HCT116 (cell line): ENCODE measurements around the gene TFDP1. TPM values are rescaled to one million over a fixed set of nuclear protein-coding genes. Genes with fewer than 3 reads are reported as not detected.

ENCODE experiments used
- ATAC-seq: fragments of 200-7000 bp; cut with Tn5 transposase; 2 replicates; pipeline ENCODE4 v1.9.1; 2020; ENCODE audit warnings: mild to moderate bottlenecking, moderate library complexity
- BruUV-seq: library from RNA; stranded (reverse); fragments of 400-500 nt; replicated peaks from 2 replicates; lab custom pipeline; 2021; lab: Mats Ljungman, UMichigan
- CTCF ChIA-PET: fragments of 300-600 bp; sonication (Branson Sonifier 250); formaldehyde crosslinking; loops from one replicate; lab custom pipeline; 2021; ENCODE audit warnings: antibody characterized with exemption; lab: Charles Lee
- POLR2A ChIA-PET: fragments of 300-600, 350-600 bp; sonication (Branson Sonifier 250); formaldehyde crosslinking; loops from one replicate; lab custom pipeline; 2021; ENCODE audit warnings: antibody characterized with exemption; lab: Charles Lee
- RAD21 ChIA-PET, 2 experiments: fragments of 300-600 bp; sonication (Branson Sonifier 250); formaldehyde crosslinking; loops; one replicate each; lab custom pipeline; 2023; ENCODE audit warnings: low total read pairs in 2 of 2; ENCODE audit not compliant: uncharacterized antibody in 2 of 2, unreplicated experiment in 2 of 2, low non-redundant PET in 1 of 2; lab: Charles Lee
- DNase-seq: peaks from one replicate; pipeline ENCODE4 v3.0.0-alpha.2; 2010; ENCODE audit warnings: low read depth, low spot score
- H2AFZ ChIP-seq: fragments of 200-600 bp; shearing (Covaris generic), sonication (generic); 2 replicates; pipeline ENCODE4 v1.6.1; 2017; ENCODE audit warnings: low read depth, mixed run types, mixed read lengths, antibody characterized with exemption, low read length; ENCODE audit not compliant: poor library complexity, severe bottlenecking
- H3K27ac ChIP-seq: 2 replicates; pipeline ENCODE4 v1.5.1; 2012; ENCODE audit warnings: low read depth, low read length
- H3K27me3 ChIP-seq: fragments of 200-600 bp; sonication (generic); 2 replicates; pipeline ENCODE4 v1.6.1; 2016; ENCODE audit warnings: mixed run types, low read length, mixed read lengths; ENCODE audit not compliant: insufficient read depth
- H3K36me3 ChIP-seq, 2 experiments: fragments of 200-500 bp in 1 of 2; fragments of 200-600 bp in 1 of 2; sonication (Bioruptor generic) in 1 of 2; sonication (generic) in 1 of 2; 2 replicates each; pipeline versions ENCODE4 v1.5.1 to v1.6.1; 2014 to 2016; ENCODE audit warnings: low read length in 2 of 2, inconsistent platforms in 1 of 2, mixed read lengths in 1 of 2, mixed run types in 1 of 2; ENCODE audit not compliant: insufficient read depth in 2 of 2, control insufficient read depth in 1 of 2
- H3K4me1 ChIP-seq, 2 experiments: fragments of 200-600 bp in 1 of 2; sonication (generic) in 1 of 2; 2 replicates each; pipeline versions ENCODE4 v1.5.1 to v1.6.1; 2012 to 2017; ENCODE audit warnings: low read length in 2 of 2, inconsistent platforms in 1 of 2, mild to moderate bottlenecking in 1 of 2, mixed read lengths in 1 of 2, mixed run types in 1 of 2, moderate library complexity in 1 of 2; ENCODE audit not compliant: insufficient read depth in 2 of 2, control insufficient read depth in 1 of 2
- H3K4me2 ChIP-seq: fragments of 200-600 bp; sonication (generic); 2 replicates; pipeline ENCODE4 v1.6.1; 2017; ENCODE audit warnings: mixed run types, low read length, mixed read lengths
- H3K4me3 ChIP-seq, 2 experiments: fragments of 200-600 bp in 1 of 2; sonication (generic) in 1 of 2; replicated peaks in 1 of 2; 2 replicates each; pipeline ENCODE4 v1.5.1; 2011 to 2016; ENCODE audit warnings: low read length in 2 of 2, control low read depth in 1 of 2, low read depth in 1 of 2, mild to moderate bottlenecking in 1 of 2, mixed read lengths in 1 of 2, mixed run types in 1 of 2
- H3K79me2 ChIP-seq: fragments of 200-600 bp; sonication (generic); 2 replicates; pipeline ENCODE4 v1.6.1; 2017; ENCODE audit warnings: mild to moderate bottlenecking, mixed run types, low read length, moderate library complexity, mixed read lengths; ENCODE audit not compliant: insufficient read depth
- H3K9ac ChIP-seq: fragments of 200-600 bp; sonication (generic); 2 replicates; pipeline ENCODE4 v1.6.1; 2016; ENCODE audit warnings: low read length, mixed read lengths
- H3K9me2 ChIP-seq: fragments of 200-600 bp; sonication (generic), shearing (Covaris generic); 2 replicates; pipeline ENCODE4 v1.6.1; 2017; ENCODE audit warnings: mixed run types, mild to moderate bottlenecking, moderate library complexity; ENCODE audit not compliant: insufficient read depth
- H3K9me3 ChIP-seq, 2 experiments: fragments of 200-500 bp in 1 of 2; fragments of 200-600 bp in 1 of 2; sonication (Bioruptor generic) in 1 of 2; sonication (generic) in 1 of 2; 2 replicates each; pipeline ENCODE4 v1.6.1; 2014 to 2017; ENCODE audit warnings: low read length in 2 of 2, mixed read lengths in 2 of 2, inconsistent platforms in 1 of 2, low read depth in 1 of 2, mild to moderate bottlenecking in 1 of 2, mixed run types in 1 of 2, moderate library complexity in 1 of 2; ENCODE audit not compliant: control insufficient read depth in 1 of 2, insufficient read depth in 1 of 2
- H4K20me1 ChIP-seq: fragments of 200-600 bp; sonication (generic), shearing (Covaris generic); 2 replicates; pipeline ENCODE4 v1.6.1; 2017; ENCODE audit warnings: mixed run types, mild to moderate bottlenecking, moderate library complexity; ENCODE audit not compliant: insufficient read depth
- CEBPB ChIP-seq: IDR thresholded peaks from 2 replicates; pipeline ENCODE4 v1.6.1; 2012; ENCODE audit warnings: low read depth
- EGR1 ChIP-seq: IDR thresholded peaks from 2 replicates; pipeline ENCODE4 v1.6.1; 2012; ENCODE audit warnings: low read depth
- EZH2 ChIP-seq: fragments of 200-600 bp; sonication (generic); IDR thresholded peaks from 2 replicates; pipeline ENCODE4 v1.6.1; 2017; ENCODE audit warnings: antibody characterized with exemption, mixed run types
- FOSL1 ChIP-seq: IDR thresholded peaks from 2 replicates; pipeline ENCODE4 v1.6.1; 2012; ENCODE audit warnings: low read depth
- POLR2A ChIP-seq: IDR thresholded peaks from 2 replicates; pipeline ENCODE4 v1.7.0; 2011; ENCODE audit warnings: borderline replicate concordance; ENCODE audit not compliant: insufficient read depth, insufficient read length; ENCODE audit errors: extremely low read depth
- REST ChIP-seq: IDR thresholded peaks from 2 replicates; pipeline ENCODE4 v1.6.1; 2012; ENCODE audit warnings: low read depth
- SIN3A ChIP-seq: IDR thresholded peaks from 2 replicates; pipeline ENCODE4 v1.6.1; 2012; ENCODE audit warnings: low read depth
- SP1 ChIP-seq: IDR thresholded peaks from 2 replicates; pipeline ENCODE4 v1.6.1; 2012; ENCODE audit warnings: low read depth
- TCF7L2 ChIP-seq: IDR thresholded peaks from 2 replicates; pipeline ENCODE4 v1.7.0; 2011; ENCODE audit warnings: borderline replicate concordance, inconsistent platforms; ENCODE audit not compliant: insufficient read depth, insufficient read length; ENCODE audit errors: extremely low read depth
- YY1 ChIP-seq: IDR thresholded peaks from 2 replicates; pipeline ENCODE4 v1.6.1; 2011; ENCODE audit warnings: low read length, low read depth, moderate library complexity, mild to moderate bottlenecking; ENCODE audit not compliant: insufficient replicate concordance; ENCODE audit errors: extremely low read depth
- ZFX ChIP-seq: fragments of 450-650 bp; IDR thresholded peaks from 2 replicates; pipeline ENCODE4 v1.6.1; 2017
- ZNF274 ChIP-seq: fragments of 200-500 bp; sonication (Bioruptor generic); IDR thresholded peaks from 2 replicates; pipeline ENCODE4 v1.6.1; 2014; ENCODE audit warnings: mild to moderate bottlenecking, low read depth, low read length, inconsistent platforms
- intact Hi-C: fragments of 100-400 bp; cut with micrococcal nuclease; formaldehyde crosslinking; loops from 2 replicates; pipeline ENCODE4 v1.10.0; 2022
- total RNA-seq: library from RNA; stranded (reverse); gene quantifications from one replicate; pipeline ENCODE4 v1.2.1, GENCODE V29; 2021; ENCODE audit not compliant: unreplicated experiment
- TF ChIP-seq, protein P1 (sequence below), 3 experiments: fragments of 200-600 bp in 1 of 3; sonication (generic) in 1 of 3; IDR thresholded peaks in 2 of 3; conservative IDR thresholded peaks in 1 of 3; 2 replicates each; pipeline ENCODE4 v1.5.1; 2012 to 2017; ENCODE audit warnings: low read depth in 2 of 3, low read length in 2 of 3, antibody characterized with exemption in 1 of 3, borderline replicate concordance in 1 of 3, control low read depth in 1 of 3, mild to moderate bottlenecking in 1 of 3, mixed read lengths in 1 of 3, mixed run types in 1 of 3, moderate library complexity in 1 of 3; ENCODE audit not compliant: insufficient read depth in 1 of 3

Gene TFDP1
- total RNA-seq, 1 experiment from 2014 or later, result 169 TPM

GRCh38 chr13:113648216-113648610 is 63.7 kb downstream of the TFDP1 start:
- intact Hi-C loops, result no loop called here
- H2AFZ ChIP-seq, result no peak overlapping the region
- H4K20me1 ChIP-seq, result no peaks in the 10 kb centered on the region
- H3K79me2 ChIP-seq, result no peaks in the 10 kb centered on the region
- H3K27ac ChIP-seq, result no peak overlapping the region; the same call in 1 of the 2 replicates
- RAD21 ChIA-PET, result no interaction called here
- H3K4me3 ChIP-seq, result no peak overlapping the region
- no peaks in the 10 kb centered on the region for H3K36me3 ChIP-seq
- TF ChIP-seq, protein P1, sequence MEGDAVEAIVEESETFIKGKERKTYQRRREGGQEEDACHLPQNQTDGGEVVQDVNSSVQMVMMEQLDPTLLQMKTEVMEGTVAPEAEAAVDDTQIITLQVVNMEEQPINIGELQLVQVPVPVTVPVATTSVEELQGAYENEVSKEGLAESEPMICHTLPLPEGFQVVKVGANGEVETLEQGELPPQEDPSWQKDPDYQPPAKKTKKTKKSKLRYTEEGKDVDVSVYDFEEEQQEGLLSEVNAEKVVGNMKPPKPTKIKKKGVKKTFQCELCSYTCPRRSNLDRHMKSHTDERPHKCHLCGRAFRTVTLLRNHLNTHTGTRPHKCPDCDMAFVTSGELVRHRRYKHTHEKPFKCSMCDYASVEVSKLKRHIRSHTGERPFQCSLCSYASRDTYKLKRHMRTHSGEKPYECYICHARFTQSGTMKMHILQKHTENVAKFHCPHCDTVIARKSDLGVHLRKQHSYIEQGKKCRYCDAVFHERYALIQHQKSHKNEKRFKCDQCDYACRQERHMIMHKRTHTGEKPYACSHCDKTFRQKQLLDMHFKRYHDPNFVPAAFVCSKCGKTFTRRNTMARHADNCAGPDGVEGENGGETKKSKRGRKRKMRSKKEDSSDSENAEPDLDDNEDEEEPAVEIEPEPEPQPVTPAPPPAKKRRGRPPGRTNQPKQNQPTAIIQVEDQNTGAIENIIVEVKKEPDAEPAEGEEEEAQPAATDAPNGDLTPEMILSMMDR (IDR thresholded peaks at IDR 0.05 in 2 of 3, conservative IDR thresholded peaks at IDR 0.05 in 1 of 3; ENCODE audit: borderline replicate concordance in 1 of 3, insufficient read depth in 1 of 3, low read depth in 2 of 3, low read length in 2 of 3), result no peak
- TF ChIP-seq ZNF274 (no peak), FOSL1 (no peak), SIN3A (no peak), POLR2A (no peak), SP1 (no peak), EGR1 (no peak), EZH2 (no peak), CEBPB (no peak), YY1 (no peak), ZFX (no peak), REST (no peak), TCF7L2 (no peak)
- H3K4me2 ChIP-seq, result no peak overlapping the region
- no peaks in the 10 kb centered on the region for H3K9me3 ChIP-seq
- H3K4me1 ChIP-seq, result peaks cover 9 to 11% of the 10 kb centered on the region in 2 experiments; a peak in 3 of 4 replicates
- H3K9me2 ChIP-seq, result no peaks in the 10 kb centered on the region
- no peak for DNase-seq
- POLR2A ChIA-PET, result no interaction called here
- CTCF ChIA-PET, result no interaction called here
- H3K9ac ChIP-seq, result no peak overlapping the region
- no TSS peak for BruUV-seq
- no peak for ATAC-seq
- H3K27me3 ChIP-seq, result no peaks in the 10 kb centered on the region
